K562 (cell line): ENCODE results near the gene SLC2A10. TPM values are rescaled to one million over a fixed set of nuclear protein-coding genes. Genes with fewer than 3 reads are reported as not detected.

Experiments
- ATF7 ChIP-seq: fragments of 450-650 bp; IDR thresholded peaks from 2 replicates; pipeline ENCODE4 v1.7.1; 2014; ENCODE audit warnings: mild to moderate bottlenecking, moderate library complexity
- BRD4 ChIP-seq: fragments of 200-600 bp; sonication (generic); IDR thresholded peaks from 2 replicates; pipeline ENCODE4 v1.6.1; 2017; ENCODE audit warnings: inconsistent platforms
- COPS2 ChIP-seq: fragments of 450-650 bp; conservative IDR thresholded peaks from 2 replicates; pipeline ENCODE4 v1.6.1; 2016; ENCODE audit warnings: mild to moderate bottlenecking, moderate library complexity
- EP300 ChIP-seq: IDR thresholded peaks from 2 replicates; pipeline ENCODE4 v1.6.1; 2012; ENCODE audit warnings: low read length, improper control_type of control experiment
- ETV6 ChIP-seq, 3 experiments: fragments of 150-350 bp in 1 of 3; sonication (generic) in 1 of 3; formaldehyde crosslinking in 1 of 3; IDR thresholded peaks; 2 replicates each; pipeline versions ENCODE4 v1.6.1 to v1.8.0; 2014 to 2022; ENCODE audit warnings: borderline replicate concordance in 2 of 3, low read depth in 2 of 3, antibody characterized with exemption in 1 of 3, low read length in 1 of 3, mild to moderate bottlenecking in 1 of 3, missing genetic modification reagents in 1 of 3
- HDAC1 ChIP-seq, 2 experiments: fragments of 450-650 bp; IDR thresholded peaks; 2 replicates each; pipeline ENCODE4 v1.6.1; 2016 to 2017; ENCODE audit warnings: inconsistent platforms in 1 of 2, mild to moderate bottlenecking in 1 of 2, moderate library complexity in 1 of 2
- KDM1A ChIP-seq, 2 experiments: fragments of 450-650 bp; IDR thresholded peaks; 2 replicates each; pipeline ENCODE4 v1.6.1; 2016; ENCODE audit warnings: mild to moderate bottlenecking in 2 of 2
- L3MBTL2 ChIP-seq: fragments of 450-650 bp; IDR thresholded peaks from 2 replicates; pipeline ENCODE4 v1.6.1; 2016; ENCODE audit warnings: mild to moderate bottlenecking, moderate library complexity
- PYGO2 ChIP-seq: fragments of 450-650 bp; IDR thresholded peaks from 2 replicates; pipeline ENCODE4 v1.6.1; 2016; ENCODE audit warnings: mild to moderate bottlenecking, missing genetic modification characterization, moderate library complexity, missing compliant biosample characterization
- RBM22 ChIP-seq: fragments of 200-400 bp; formaldehyde crosslinking; IDR thresholded peaks from 2 replicates; pipeline ENCODE4 v1.6.1; 2018; ENCODE audit warnings: low read length, low read depth; ENCODE audit not compliant: poor library complexity, severe bottlenecking
- SMARCE1 ChIP-seq: fragments of 450-650 bp; IDR thresholded peaks from 2 replicates; pipeline ENCODE4 v1.7.1; 2016; ENCODE audit warnings: mild to moderate bottlenecking
- STAT5A ChIP-seq: IDR thresholded peaks from 2 replicates; pipeline ENCODE4 v1.6.1; 2012; ENCODE audit warnings: low read length, inconsistent platforms, borderline replicate concordance
- ZEB2 ChIP-seq: fragments of 450-650 bp; IDR thresholded peaks from 2 replicates; pipeline ENCODE4 v1.6.1; 2016
- ZNF143 ChIP-seq: sonication (generic); formaldehyde crosslinking; IDR thresholded peaks from 2 replicates; pipeline ENCODE4 v1.9.0; 2022; ENCODE audit warnings: mild to moderate bottlenecking, missing genetic modification reagents
- ZNF263 ChIP-seq: sonication (generic); formaldehyde crosslinking; IDR thresholded peaks from 2 replicates; pipeline ENCODE4 v1.8.0; 2022; ENCODE audit warnings: mild to moderate bottlenecking, missing genetic modification reagents, borderline replicate concordance
- ZNF347 ChIP-seq: fragments of 450-650 bp; formaldehyde crosslinking; IDR thresholded peaks from 2 replicates; pipeline ENCODE4 v1.4.0; 2020; ENCODE audit warnings: low read depth, mild to moderate bottlenecking, moderate library complexity
- ZNF780A ChIP-seq: fragments of 250-450 bp; sonication (Bioruptor Pico); IDR thresholded peaks from 2 replicates; pipeline ENCODE4 v1.5.0; 2021; ENCODE audit warnings: mild to moderate bottlenecking
- polyA plus RNA-seq, 8 experiments: library from polyadenylated mRNA; depleted of rRNA in 4 of 8; stranded (reverse) in 5 of 8; unstranded in 3 of 8; fragments of >200 nt; fragmentation: Nextera tagmentation in 2 of 8; fragmentation: Illumina TruSeq in 1 of 8; extraction: Ambion mirVana in 2 of 8; extraction: Trizol in 1 of 8; gene quantifications; 2 replicates each; pipeline versions ENCODE4 v1.2.1 to v1.2.3, GENCODE V29; 2011 to 2014; ENCODE audit warnings: inconsistent platforms in 1 of 8, missing spikeins in 1 of 8
- total RNA-seq, 7 experiments: library from RNA; depleted of rRNA in 6 of 7; stranded (reverse); fragments of >200 nt in 6 of 7; fragmentation: Illumina TruSeq in 2 of 7; extraction: Trizol in 2 of 7; gene quantifications; 2 replicates each; pipeline versions ENCODE4 v1.2.1 to v1.2.3, GENCODE V29; 2011 to 2021; ENCODE audit warnings: low replicate concordance in 1 of 7
- TF ChIP-seq, protein P1 (sequence below): fragments of 450-650 bp; formaldehyde crosslinking; IDR thresholded peaks from 2 replicates; pipeline ENCODE4 v1.4.0; 2020; ENCODE audit warnings: mild to moderate bottlenecking, moderate library complexity
- TF ChIP-seq, protein P2 (sequence below), 2 experiments: fragments of 450-650 bp; conservative IDR thresholded peaks; 2 replicates each; pipeline ENCODE4 v1.6.1; 2017; ENCODE audit warnings: mild to moderate bottlenecking in 2 of 2, moderate library complexity in 2 of 2
- TF ChIP-seq, protein P3 (sequence below): fragments of 450-650 bp; IDR thresholded peaks from 2 replicates; pipeline ENCODE4 v1.6.1; 2016
- TF ChIP-seq, protein P4 (sequence below): fragments of 450-650 bp; IDR thresholded peaks from 2 replicates; pipeline ENCODE4 v1.6.1; 2016; ENCODE audit warnings: mild to moderate bottlenecking
- TF ChIP-seq, protein P5 (sequence below): fragments of 250-450 bp; sonication (Bioruptor Pico); IDR thresholded peaks from 2 replicates; pipeline ENCODE4 v1.5.0; 2021

Gene SLC2A10
- total and polyA plus RNA-seq, 9 of the 15 experiments (the other 6 are each of a cell fraction or from before 2014, with no cell fraction given) = 0.01 to 1.8 (median 0.10) TPM

DNA sequence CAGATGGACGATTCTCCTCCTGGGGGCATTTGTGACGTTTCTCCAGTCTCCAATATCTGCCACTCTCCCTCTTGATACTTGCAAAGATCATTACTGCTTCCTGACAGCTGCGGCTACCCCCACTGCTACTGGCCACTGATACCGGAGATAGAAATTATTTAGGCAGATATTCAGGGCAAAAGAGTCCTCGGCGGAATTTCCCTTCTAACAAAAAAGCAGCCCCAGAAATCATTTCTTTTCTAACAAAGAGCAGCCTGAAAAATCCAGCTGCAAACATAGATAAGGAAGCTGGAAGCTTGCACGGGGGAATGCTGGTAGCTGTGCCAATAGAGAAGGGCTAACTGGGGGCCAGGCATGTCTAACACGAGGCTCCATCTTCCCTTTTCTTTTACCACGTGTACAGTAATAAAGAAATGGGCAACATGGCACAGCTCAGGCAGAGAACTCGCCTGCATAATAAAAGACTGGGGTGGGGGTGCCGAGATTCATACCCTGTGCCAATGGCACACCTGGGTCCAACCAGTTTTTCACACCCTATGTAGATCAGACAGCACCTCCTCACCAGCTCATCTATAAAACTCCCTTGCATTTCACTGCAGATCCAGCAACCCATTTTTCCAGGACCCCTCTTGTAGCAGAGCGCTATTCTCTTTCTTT, 26.3 kb upstream of the SLC2A10 start (continued):
- no peak for TF ChIP-seq RBM22
- TF ChIP-seq, protein P1, sequence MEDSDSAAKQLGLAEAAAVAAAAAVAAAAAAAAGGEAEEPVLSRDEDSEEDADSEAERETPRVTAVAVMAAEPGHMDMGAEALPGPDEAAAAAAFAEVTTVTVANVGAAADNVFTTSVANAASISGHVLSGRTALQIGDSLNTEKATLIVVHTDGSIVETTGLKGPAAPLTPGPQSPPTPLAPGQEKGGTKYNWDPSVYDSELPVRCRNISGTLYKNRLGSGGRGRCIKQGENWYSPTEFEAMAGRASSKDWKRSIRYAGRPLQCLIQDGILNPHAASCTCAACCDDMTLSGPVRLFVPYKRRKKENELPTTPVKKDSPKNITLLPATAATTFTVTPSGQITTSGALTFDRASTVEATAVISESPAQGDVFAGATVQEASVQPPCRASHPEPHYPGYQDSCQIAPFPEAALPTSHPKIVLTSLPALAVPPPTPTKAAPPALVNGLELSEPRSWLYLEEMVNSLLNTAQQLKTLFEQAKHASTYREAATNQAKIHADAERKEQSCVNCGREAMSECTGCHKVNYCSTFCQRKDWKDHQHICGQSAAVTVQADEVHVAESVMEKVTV (CRISPR knock-in tag) = no peak
- TF ChIP-seq HDAC1 (IDR thresholded peaks at IDR 0.05) = peak in 1 of 2 experiments; percentile 24; a peak in 1 of 4 replicates
- peak; percentile 30 to 42; a peak in 1 of 4 replicates for TF ChIP-seq KDM1A (IDR thresholded peaks at IDR 0.05)
- no peak for TF ChIP-seq ZEB2
- TF ChIP-seq ZNF347 (CRISPR knock-in tag) = no peak
- no peak for TF ChIP-seq BRD4
- peak; percentile 37; the same call in 1 of the 2 replicates for TF ChIP-seq SMARCE1
- TF ChIP-seq ZNF263 (CRISPR knock-in tag) = no peak
- no peak for TF ChIP-seq COPS2
- 0 out of 2 replicates have a peak, but pooled peaks have one; percentile 9 for TF ChIP-seq ATF7
- TF ChIP-seq STAT5A = peak; percentile 23; the same call in 1 of the 2 replicates
- TF ChIP-seq, protein P2, sequence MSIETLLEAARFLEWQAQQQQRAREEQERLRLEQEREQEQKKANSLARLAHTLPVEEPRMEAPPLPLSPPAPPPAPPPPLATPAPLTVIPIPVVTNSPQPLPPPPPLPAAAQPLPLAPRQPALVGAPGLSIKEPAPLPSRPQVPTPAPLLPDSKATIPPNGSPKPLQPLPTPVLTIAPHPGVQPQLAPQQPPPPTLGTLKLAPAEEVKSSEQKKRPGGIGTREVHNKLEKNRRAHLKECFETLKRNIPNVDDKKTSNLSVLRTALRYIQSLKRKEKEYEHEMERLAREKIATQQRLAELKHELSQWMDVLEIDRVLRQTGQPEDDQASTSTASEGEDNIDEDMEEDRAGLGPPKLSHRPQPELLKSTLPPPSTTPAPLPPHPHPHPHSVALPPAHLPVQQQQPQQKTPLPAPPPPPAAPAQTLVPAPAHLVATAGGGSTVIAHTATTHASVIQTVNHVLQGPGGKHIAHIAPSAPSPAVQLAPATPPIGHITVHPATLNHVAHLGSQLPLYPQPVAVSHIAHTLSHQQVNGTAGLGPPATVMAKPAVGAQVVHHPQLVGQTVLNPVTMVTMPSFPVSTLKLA (conservative IDR thresholded peaks at IDR 0.05) = peak; percentile 49 to 72
- no peak for TF ChIP-seq ETV6 (IDR thresholded peaks at IDR 0.05; ENCODE audit: borderline replicate concordance in 1 of 2, low read depth in 2 of 2, low read length in 1 of 2)
- TF ChIP-seq ETV6 (CRISPR knock-in tag; IDR thresholded peaks at IDR 0.05; ENCODE audit: borderline replicate concordance) = no peak
- peak; percentile 58; the same call in 1 of the 2 replicates for TF ChIP-seq L3MBTL2
- TF ChIP-seq, protein P3, sequence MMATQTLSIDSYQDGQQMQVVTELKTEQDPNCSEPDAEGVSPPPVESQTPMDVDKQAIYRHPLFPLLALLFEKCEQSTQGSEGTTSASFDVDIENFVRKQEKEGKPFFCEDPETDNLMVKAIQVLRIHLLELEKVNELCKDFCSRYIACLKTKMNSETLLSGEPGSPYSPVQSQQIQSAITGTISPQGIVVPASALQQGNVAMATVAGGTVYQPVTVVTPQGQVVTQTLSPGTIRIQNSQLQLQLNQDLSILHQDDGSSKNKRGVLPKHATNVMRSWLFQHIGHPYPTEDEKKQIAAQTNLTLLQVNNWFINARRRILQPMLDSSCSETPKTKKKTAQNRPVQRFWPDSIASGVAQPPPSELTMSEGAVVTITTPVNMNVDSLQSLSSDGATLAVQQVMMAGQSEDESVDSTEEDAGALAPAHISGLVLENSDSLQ = no peak
- TF ChIP-seq, protein P4, sequence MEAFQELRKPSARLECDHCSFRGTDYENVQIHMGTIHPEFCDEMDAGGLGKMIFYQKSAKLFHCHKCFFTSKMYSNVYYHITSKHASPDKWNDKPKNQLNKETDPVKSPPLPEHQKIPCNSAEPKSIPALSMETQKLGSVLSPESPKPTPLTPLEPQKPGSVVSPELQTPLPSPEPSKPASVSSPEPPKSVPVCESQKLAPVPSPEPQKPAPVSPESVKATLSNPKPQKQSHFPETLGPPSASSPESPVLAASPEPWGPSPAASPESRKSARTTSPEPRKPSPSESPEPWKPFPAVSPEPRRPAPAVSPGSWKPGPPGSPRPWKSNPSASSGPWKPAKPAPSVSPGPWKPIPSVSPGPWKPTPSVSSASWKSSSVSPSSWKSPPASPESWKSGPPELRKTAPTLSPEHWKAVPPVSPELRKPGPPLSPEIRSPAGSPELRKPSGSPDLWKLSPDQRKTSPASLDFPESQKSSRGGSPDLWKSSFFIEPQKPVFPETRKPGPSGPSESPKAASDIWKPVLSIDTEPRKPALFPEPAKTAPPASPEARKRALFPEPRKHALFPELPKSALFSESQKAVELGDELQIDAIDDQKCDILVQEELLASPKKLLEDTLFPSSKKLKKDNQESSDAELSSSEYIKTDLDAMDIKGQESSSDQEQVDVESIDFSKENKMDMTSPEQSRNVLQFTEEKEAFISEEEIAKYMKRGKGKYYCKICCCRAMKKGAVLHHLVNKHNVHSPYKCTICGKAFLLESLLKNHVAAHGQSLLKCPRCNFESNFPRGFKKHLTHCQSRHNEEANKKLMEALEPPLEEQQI = no peak
- no peak for TF ChIP-seq PYGO2 (tag)
- TF ChIP-seq ZNF780A (CRISPR knock-in tag) = no peak
- no peak for TF ChIP-seq ZNF143
- TF ChIP-seq, protein P5, sequence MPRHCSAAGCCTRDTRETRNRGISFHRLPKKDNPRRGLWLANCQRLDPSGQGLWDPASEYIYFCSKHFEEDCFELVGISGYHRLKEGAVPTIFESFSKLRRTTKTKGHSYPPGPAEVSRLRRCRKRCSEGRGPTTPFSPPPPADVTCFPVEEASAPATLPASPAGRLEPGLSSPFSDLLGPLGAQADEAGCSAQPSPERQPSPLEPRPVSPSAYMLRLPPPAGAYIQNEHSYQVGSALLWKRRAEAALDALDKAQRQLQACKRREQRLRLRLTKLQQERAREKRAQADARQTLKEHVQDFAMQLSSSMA (CRISPR knock-in tag) = no peak
- 0 out of 2 replicates have a peak, but pooled peaks have one; percentile 30 for TF ChIP-seq EP300
